GM19240 (cell line): ENCODE results near the gene DOCK10.

ENCODE experiments used
- DNase-seq: peaks from one replicate; pipeline ENCODE4 v3.0.0; 2011; ENCODE audit warnings: low spot score; ENCODE audit not compliant: insufficient read length

The DOCK10 gene

DNA sequence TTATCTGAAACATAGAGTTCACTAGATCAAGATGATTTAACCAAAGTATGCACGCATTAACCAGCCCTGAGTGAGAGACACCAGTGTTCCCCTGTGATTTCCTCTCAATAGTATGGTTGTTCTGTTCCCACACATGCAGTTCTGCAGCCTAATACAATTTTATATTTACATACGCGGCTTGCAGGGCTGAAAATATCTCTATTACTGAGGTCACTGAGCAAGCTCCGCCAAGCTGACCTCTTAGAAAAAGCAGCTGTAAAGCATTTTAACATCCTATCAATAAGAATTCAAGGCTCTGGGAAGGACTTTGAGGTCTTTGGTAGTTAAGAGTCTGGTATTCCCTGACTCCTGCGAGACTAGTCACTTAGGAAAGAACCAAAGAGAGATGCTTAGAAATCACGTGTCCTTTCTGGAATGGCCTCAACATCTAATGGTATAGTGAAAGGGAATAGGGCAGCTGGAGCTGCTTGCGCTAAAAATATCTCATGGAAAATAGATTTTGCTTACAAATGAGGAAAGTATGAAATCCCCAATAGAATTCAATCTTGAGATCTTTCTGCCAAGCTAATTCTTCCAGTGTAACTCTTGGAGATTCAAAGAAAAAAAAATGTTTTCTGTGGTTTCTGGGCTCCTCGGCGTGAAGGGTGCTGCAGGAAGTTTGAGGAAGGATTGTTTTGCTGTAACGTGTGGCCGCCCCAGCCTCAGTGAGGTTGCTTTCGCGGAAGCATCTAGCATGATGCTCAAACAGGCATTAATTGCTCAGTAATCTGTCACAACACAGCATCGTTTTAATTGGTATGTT is 59.2 kb downstream of the DOCK10 start:
- no peak for DNase-seq

DNA sequence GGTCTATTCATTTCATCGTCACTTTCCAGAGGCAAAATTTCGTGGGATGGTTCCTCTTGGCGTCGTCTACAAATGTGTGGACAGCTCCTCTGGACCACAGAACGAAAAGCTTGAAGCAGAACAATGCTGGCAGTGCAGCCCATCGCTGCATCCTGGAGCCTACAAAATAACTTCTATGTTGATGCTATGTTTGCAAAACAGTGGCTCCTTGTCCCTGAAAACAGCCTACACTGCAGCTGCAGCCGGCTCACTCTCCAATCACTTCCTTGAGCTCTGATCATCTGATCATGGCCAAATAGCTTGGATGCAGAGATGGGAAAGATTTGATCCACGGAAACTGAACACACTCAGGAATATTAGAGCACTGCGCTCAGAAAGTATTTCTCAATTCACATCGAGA is 60.0 kb downstream of the DOCK10 start:
- no peak for DNase-seq

DNA sequence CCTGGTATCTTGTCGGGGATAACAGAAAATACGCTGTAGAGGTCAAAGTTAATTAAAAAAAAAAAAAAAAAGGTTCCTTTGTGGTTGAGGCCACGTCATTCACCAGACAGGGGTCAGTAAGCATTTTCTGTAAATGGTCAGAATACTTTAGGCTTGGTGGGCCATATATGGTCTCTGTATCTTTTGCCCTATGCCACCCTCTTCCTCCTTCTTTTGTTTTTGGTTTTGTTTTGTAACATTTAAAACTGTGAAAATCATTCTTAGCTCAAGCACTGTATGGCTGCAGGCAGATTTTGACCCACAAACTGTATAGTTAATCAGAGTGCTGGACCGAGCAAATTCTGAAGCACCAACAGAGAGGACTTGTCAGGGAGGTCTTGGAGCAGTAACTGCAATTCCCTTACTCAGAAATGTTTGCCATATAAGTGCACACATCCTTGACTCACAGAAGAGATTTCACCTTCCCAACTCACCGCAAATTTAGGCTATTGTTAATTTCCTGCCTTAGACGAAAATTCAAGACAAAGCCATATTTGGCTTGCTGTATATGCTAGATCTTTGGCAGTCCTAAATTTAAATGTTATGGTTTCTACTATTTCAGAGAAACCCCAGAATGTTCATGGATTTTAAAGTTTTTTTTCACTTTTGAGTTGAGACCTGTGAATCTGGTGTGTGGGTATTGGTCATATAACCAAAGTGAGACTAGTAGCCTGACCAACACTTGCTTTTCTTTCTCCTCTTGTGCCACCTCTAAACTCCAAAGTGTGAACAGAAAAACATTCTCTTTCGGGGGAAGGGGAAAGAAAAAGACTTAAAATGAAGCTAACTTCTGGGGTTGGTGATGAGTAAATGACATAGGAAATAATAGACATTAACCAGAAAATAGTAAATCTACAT is 65.4 kb downstream of the DOCK10 start:
- no peak for DNase-seq

DNA sequence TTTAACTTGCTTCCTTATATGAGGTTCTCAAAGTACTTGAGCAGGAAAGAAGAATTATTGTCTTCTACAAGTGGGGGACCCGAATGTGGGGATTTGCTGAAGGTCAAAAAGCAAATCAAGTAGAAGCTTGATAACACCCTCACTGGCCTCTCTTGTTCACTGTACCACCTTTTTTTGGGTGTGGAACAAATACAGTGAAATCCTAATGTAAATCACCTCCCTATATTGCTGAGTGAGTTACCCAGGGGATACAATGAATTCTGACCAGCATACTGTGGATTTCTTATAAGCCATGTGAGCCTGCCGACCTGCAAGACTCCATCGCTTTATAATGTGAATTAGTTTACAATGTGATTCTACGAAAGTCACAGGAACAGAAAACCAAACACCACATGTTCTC is 66.5 kb downstream of the DOCK10 start:
- DNase-seq, result no peak

DNA sequence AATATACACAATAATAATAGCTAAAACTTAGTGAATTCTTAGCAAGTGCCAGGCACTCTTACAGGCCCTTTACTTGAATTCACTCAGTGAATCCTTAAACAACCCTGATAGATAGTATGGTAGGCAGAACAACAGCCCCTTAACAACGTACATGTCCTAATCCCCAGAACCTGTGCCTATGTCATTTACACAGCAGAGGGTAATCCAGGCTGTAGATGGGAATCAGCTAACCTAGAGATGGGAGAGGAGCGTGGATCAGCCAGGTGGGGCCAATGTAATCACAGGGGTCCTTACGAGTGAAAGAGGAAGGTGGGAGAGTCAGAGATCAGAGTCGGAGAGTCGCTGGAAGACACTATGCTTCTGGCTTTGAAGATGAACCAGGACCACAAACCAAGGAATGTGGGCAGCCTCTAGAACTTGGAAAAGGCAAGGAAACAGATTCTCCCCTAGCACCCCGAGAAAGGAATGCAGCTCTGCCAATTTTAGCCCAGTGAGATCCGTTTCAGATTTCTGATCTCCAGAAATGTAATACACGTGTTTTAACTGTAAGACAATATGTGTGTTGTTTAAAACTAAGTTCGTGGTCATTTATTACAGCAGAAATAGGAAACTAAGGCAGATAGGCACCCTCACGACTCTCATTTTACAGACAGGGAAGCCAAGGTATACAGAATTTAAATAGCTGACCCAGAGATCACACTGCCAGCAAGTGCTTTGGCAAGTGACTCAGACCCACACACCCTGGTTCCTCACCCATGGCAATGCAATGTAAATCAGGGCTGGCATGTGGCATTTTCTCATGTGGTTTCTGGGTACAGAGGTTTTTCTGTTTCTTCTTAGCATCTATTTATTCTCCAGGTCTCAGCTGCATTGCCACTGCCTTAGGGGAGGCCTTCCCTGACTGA is 68.9 kb downstream of the DOCK10 start:
- no peak for DNase-seq

DNA sequence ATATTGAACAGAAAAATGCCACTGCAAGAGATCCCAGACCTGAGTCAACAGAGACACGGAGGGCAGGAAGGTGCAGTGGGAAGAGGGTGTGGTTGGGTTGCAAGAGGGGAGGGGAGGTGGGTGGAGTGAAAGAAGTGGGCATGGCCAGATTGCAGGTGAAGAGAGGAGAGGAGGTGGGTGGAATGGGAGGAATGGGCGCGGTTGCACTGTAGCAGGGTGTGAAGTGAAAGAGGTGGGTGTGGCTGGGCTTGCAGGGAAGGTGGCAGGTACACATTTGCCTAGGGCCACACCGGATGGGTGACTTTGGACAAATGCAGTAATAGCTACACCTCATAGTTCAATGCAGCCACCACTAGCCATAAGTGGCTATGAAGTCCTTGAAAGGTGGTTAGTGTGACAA is 71.1 kb downstream of the DOCK10 start:
- no peak for DNase-seq

DNA sequence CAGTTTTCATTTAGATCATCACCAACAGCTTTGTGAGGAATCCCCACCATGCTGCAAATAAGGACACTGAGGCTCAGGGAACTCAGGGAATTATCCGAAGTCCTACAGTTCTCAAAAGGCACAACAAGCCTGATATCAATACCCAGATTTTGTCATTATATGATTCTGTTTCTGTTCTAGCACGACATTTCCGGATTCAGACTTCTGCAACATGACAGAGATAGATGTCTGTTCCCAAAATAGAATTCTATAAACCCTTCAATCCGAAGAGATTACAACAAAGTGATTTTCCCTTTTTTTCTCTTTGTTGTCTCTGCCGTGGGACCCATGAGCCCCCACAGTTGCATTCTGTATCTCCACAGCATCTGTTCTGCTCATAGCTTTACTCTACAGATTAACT is 72.0 kb downstream of the DOCK10 start:
- DNase-seq, result no peak

DNA sequence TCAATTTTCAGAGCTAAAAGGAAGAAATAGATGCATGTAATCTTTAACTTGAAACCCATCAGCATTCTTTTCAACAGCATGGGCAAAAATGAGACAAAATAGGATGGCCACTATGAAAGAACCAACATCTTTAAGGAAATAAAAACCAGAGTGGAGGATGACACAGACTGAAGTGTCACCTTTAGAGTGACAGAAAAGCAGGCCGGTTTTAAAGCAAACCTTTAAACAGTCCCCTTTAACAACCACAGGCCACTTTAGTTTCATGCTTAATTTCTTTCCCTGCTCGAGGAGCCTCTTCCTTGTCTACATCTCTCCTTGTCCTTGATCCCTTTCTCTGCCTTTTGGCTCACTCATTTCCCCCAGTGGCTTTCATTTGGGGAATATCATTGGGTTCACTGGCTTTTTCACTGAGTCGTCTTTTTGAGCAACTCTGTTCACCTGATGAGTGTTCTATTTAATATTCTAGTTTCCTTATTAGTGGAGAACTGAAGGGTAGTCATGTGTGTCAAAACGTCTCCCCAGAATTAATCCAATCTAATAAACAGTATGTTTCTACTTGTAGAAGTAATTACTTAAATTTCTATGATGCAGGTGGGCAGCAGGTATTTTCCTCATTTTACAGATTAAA is 72.5 kb downstream of the DOCK10 start:
- DNase-seq, result no peak

DNA sequence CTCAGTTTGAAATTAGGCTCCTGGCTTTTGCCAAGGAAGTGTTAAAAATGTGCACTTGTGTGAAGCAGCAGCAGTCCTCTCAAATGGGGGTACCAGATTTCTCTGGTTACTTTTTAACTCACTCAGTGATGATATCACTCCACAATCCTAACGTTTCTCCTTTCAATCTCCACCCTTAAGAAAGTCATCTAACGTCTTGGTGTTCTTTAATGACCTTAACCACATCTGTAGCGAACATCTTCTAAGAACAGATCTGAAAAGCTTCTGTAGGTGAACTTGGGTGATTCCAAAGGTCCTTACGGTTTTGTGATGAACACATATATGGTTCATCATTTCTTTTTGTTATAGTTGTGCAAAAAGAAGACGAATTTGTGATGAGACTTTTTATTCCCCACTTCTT is 73.2 kb downstream of the DOCK10 start:
- DNase-seq, result no peak

DNA sequence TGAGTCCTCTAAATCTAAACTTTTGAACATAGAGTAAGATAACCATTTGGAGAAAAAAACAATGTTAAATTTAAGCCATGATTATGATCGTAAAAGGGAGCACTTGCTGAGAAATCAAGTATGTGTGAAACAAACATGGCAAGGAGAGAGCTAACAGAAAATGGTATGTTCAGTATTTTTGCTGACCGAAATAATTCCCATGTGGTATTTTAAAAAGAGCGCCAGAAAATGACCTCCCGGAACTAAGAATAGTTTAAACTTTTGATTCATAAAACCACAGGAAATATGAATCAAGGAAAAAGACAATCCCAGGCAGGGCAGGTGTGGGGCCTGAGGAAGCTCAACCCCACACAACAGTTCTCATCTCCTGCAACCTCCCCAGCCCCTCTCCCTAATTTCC is 74.2 kb downstream of the DOCK10 start:
- no peak for DNase-seq

DNA sequence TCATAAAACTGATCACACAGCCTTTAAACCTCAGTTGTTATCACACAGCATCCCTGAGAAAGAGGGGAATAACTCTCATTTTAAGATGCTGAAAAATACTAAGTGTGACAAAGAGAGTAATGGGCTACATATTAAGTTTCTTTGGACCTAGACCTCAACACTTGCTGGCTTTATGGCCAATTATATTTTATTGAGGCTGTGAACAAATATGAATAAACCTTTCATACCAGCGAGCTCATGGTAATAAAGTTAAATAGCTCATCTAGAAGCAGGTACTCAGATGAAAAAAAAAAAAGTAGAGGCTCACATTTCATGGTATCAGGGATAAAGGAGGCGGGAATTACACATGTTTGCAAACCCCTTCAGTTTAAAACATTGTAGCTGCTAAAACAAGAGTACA is 75.7 kb downstream of the DOCK10 start:
- no peak for DNase-seq

DNA sequence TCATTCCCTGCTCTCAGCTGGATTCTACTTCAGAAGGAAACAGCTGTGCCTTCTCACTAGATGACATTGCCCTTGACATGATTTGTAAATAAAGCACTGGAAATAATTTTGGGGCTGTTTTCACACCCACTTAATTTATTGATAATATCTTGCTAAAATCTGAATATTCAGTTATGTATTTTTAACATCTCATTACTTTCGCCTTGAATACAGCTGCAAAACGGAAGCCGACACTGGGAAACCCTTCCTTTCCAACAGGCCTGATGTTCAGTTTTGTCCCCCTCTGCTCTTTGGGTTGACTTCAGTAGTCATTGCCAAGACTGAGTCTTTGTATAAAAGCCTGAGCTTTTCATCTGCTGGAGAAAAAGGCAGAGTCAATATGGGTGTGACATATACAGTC is 82.7 kb downstream of the DOCK10 start:
- DNase-seq, result no peak

DNA sequence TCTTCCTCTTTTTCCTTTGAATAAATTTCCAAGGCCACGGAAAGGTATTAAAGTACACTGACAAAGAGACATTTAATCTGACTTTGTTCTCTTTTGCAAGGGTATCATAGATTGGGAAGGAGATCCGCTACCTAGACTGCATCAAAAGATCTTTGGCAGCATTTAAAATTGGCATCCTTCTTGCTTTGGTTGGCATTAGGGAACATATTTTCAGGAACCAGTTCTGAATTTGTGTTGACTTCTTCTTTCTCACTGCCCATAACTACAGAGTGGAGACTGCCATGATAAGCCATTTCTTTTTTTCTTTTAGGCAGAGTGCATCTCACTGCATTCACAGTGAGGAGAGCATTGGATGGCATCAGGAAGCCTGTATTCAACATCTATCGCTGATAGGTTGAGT is 83.4 kb downstream of the DOCK10 start:
- no peak for DNase-seq

DNA sequence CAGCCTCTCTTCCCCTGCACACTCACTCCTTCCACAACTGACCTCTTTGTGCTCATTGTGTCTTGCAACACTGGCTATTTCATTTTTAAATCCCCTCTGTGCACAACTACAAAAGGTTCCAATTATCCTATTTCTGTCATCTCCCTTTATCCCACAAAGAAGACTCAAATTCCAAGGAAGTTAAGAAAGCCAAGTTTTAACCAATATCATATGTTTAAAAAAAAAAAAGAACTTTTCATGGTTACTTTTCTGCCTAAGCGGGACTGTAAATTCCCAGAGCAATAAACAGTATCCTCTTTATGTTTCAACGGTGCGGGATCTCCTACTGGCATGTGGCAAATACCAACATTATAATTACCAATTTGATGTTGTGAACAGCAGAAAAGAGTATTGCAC is 83.8 kb downstream of the DOCK10 start:
- DNase-seq, result no peak

DNA sequence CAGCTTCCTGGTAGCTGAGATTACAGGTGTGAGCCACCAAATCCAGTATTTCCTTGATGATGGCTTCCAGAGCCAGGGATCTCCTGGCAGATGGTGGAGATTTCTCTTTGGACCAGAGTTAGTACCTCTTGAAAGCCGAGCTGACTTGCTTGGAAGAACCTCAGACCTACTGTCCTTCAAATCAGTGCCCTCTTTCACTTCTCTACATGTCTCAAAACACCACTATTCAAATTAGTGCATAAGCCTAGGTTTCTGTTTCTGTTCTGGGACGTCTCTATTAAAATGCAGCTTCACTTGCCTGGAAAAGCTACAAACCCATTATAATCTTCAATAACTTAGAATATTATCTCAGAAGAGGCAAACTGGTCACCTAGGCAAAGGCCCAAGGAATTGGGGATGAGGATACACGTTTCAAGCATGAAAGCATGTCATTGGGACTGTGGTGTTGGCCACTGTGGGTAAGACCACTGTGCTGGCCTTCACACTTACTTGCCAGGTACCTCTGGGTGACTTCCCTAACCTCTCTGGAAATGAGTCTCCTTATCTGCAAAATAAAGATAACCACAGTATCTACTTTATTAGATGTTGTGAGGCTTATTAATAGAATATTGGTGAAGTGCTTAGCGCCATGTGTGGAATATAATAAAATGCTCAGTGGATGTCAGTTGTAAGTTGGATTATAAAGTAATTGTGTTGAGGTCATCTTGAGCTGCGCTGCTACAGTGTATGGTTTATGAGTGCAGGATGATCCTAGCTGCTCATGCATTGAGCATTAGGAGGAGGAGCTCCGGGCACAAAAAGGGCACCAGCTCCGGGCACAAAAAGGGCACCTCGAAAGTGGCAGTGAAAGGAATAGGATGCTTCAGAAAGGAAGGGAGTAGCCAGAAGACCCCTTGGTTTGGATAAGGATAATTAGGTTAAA is 84.5 kb downstream of the DOCK10 start:
- no peak for DNase-seq

DNA sequence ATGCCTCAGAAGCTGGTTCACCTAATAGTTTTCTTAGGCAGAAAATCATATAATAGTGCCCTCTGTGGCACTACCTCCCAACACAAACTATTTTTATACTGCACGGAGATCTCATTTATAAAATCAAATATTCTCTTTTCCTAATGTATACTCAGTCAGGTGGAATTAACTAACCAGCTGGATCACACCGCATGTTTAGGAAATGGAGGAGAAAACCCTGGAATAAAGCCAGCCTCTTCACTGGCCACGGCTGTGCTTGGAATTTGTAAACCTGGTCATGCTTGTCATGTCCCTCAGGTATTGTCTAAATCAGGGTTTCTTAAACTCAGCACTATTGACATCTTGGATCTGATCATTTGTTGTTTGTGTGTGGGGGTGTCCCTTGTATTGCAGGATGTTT is 85.6 kb downstream of the DOCK10 start:
- no peak for DNase-seq

DNA sequence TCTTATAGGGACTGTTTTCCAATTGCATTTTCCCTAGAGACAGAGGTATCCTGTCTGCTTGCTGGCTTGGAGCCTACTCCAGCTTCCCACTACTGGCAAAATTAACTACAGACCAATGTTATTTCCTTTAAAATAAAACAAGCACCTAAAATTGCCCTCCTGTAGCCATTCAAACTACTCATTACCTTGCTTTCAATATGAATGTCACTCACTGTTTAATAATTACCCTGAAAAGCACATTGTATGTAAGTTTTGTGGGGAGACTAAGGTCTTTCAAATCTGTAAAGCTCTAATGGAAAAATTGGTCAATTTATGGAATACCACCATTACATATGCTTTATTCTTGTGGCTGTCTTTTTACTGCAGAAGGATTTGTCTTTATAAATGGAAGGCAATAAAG is 87.3 kb downstream of the DOCK10 start:
- no peak for DNase-seq

DNA sequence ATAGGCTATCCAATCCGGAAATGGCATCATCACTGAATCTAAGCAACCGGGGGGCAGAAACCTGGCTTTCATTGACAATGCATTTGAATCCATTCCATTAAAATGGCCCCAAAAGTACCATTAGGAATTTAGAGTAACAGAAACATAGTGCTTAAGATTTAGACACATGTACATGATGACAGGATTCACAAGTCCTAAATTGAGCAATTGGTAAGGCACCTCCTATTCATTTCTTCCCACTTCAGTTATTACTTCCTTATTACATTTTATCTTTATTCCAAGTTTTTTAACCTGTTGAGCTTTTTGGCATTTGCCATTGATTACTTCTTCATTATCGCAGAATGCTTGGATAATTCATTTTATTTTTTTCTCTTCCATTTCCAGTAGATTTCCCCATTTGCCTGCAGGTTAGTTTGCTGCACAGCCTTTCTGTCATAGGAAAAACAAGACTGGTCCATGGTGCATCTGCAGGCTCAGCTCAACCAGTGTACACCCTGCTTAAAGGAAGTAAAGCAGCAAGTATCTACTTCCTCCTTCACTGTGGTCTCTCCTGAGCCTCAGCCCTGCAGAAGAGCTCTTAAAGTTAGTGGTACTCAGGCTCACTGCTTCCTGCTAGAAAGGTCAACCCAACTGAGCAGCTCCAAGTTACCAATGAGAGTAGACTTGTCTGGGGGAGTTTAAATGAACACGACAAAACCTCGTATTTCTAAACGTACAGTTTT is 89.2 kb downstream of the DOCK10 start:
- no peak for DNase-seq

DNA sequence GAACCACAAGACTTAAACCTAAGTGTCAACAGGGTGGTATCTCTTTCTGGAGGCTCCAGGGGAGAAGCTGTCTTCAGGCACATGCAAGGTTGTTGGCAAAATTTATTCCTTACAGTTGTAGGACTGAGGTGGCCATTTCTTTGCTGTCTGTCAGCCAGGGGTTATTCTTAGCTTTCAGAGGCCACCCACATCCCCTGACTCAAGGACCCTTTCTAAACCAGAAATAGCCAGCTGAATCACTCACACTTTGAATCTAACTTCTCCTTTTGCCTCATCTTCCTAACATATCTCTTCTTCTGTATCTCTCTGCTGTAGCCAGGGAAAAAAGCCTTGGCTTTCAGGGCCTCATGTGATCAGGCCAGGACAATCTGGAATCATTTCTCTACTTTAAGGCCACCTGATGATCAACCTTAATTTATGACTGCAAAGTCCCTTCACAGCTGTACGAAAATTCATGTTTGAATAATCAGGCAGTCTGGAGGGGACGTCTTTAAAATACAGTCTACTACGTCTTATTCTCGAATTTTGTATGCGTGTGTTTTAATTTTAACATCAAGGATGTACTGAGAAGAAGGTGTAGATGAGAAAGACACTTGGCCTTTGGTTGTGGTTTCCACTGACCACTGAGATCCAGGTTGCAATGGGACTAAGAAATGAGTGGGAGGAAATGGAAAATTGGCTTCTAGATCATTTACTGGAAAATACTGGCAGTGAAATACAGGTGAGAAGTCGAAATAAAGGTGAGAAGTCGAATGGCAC is 90.4 kb downstream of the DOCK10 start:
- no peak for DNase-seq
